Measurements from ENCODE around the gene BEAN1.
"Not testable (repeated sequence)": the region's sequence is repeated elsewhere in the genome, so short reads cannot be mapped to it uniquely, and the experiment has no call there.

The BEAN1 gene

DNA sequence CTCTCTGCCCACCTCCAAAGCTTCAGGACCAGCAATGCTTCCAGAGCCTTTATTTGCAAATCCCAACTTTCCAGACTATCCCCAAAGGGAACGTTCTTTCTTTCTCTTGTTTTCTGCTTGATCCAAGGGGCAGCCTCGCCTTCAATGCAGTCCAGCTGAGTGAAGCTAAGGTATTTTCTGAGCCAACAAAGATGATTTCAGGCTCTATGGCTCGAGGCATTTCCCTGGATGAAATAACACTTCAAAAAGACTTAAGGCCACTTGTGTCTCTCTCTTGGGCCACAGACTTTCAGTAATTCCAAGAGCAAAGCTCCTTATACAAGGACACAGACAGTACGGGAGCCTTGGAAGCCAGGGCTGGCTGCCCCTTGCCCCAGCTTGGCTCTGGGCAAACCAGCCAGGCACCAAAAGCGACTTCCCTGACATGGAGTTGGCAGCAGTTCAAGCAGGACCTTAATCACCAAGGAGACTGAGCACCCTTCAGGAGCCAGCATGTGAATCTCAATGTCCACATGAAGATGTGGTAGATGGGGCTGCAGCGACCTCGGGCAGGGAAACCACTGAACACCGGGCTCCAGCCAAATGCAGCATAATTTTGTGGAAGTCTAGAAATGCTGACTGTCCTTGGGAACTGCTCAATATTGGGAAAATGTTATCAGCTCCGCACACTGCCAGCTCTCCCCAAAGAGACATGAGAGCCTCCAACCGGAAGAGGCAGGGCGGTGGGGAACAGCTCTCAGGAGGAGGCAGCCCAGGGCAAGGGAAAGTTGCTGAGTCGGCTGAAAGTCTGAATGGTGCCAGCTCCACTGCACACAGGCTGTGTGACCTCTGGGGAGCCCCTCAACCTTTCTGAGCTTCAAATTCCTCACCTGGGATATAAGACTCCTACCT, 83.9 kb downstream of the BEAN1 start:
- Histone ChIP-seq H3K4me3 (ENCODE audit: low read depth in 1 of 2, low read length in 1 of 2) (no peak overlapping the region), H3K4me1 (ENCODE audit: control insufficient read depth in 1 of 2, insufficient read depth in 1 of 2, low read depth in 1 of 2, low read length in 1 of 2) (peaks cover 35 to 47% of the 10 kb centered on the region in 2 experiments), H3K36me3 (peaks cover 15% of the 10 kb centered on the region), H3K9me3 (no peaks in the 10 kb centered on the region), H3K27ac (no peak overlapping the region), H3K27me3 (no peaks in the 10 kb centered on the region)
- TF ChIP-seq, protein P1, sequence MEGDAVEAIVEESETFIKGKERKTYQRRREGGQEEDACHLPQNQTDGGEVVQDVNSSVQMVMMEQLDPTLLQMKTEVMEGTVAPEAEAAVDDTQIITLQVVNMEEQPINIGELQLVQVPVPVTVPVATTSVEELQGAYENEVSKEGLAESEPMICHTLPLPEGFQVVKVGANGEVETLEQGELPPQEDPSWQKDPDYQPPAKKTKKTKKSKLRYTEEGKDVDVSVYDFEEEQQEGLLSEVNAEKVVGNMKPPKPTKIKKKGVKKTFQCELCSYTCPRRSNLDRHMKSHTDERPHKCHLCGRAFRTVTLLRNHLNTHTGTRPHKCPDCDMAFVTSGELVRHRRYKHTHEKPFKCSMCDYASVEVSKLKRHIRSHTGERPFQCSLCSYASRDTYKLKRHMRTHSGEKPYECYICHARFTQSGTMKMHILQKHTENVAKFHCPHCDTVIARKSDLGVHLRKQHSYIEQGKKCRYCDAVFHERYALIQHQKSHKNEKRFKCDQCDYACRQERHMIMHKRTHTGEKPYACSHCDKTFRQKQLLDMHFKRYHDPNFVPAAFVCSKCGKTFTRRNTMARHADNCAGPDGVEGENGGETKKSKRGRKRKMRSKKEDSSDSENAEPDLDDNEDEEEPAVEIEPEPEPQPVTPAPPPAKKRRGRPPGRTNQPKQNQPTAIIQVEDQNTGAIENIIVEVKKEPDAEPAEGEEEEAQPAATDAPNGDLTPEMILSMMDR (IDR thresholded peaks at IDR 0.05) = no peak

DNA sequence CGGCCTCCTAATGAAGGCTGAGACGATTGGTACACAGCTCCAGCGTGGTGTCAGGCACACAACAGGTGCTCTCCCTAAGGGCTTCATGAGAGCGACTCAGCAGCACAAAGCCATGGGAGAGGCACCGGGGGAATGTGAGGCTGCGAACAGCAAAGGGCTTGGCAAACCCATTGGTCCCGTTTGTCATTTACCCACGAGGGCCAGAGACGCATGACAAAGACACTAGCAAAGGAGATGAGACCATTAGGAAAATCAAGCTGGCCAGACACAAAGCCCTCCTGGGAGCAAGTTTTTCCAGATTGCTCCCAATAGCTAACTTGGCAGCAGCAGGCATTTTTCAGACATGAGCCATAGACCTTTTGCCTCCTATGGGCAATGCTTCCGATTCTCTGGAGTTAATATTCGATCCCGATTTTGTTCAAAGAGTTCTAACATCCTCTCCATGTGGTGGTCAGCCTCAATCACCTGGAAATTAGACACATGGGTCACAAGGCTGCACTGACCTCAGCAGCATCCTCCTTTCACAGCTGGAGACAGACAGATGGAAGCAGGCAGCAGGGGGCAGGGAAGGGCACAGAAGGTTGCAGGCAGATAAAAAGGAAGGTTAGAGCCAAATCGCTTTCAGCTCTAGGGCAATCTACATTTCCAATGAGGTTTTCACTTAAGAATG, 84.6 kb downstream of the BEAN1 start:
- H3K36me3 ChIP-seq = peaks cover 15% of the 10 kb centered on the region
- H3K9me3 ChIP-seq = no peaks in the 10 kb centered on the region
- no peak overlapping the region for H3K4me3 ChIP-seq (ENCODE audit: low read depth in 1 of 2, low read length in 1 of 2)
- no peaks in the 10 kb centered on the region for H3K27me3 ChIP-seq
- TF ChIP-seq, protein P1 (IDR thresholded peaks at IDR 0.05) = no peak
- peaks cover 43 to 54% of the 10 kb centered on the region in 2 experiments for H3K4me1 ChIP-seq (ENCODE audit: control insufficient read depth in 1 of 2, insufficient read depth in 1 of 2, low read depth in 1 of 2, low read length in 1 of 2)
- H3K27ac ChIP-seq = peak overlapping the region; percentile 58

DNA sequence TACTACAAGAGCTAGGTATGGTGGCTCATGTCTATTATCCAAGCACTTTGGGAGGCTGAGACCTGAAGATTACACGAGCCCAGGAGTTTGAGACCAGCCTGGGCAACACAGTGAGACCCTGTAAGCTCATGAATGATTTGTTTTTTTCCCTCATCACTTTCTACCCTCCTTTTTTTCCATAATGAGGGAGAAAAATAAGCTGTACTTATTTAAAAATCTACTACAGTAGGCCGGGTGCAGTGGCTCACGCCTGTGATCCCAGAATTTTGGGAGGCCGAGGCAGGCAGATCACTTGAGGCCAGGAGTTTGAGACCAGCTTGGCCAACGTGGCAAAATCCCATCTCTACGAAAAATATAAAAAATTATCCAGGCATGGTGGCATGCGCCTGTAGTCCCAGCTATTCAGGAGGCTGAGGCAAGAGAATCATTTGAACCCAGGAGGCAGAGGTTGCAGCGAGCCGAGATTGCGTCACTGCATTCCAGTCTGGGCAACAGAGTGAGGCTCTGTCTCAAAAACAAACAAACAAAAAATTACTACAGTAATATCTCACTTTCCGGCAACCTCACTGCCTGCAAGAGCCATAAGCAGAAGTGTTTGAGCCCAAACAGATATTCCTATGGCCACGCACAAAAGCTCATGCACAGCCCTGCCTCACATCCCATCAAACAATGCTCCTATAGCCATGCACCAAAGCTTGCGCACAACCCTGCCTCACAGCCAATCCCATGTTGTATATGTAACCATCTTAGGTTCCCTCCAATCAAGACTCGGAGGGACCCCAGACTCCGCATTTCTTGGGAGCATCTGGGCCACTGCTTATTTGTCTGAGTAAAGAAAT, 85.4 kb downstream of the BEAN1 start:
- Histone ChIP-seq H3K4me3 (ENCODE audit: low read depth in 1 of 2, low read length in 1 of 2) (no peak overlapping the region), H3K27ac (peak overlapping the region; percentile 58), H3K4me1 (ENCODE audit: control insufficient read depth in 1 of 2, insufficient read depth in 1 of 2, low read depth in 1 of 2, low read length in 1 of 2) (peaks cover 50 to 60% of the 10 kb centered on the region in 2 experiments), H3K9me3 (no peaks in the 10 kb centered on the region), H3K27me3 (no peaks in the 10 kb centered on the region), H3K36me3 (peaks cover 15% of the 10 kb centered on the region)
- TF ChIP-seq, protein P1 (IDR thresholded peaks at IDR 0.05) = no peak

DNA sequence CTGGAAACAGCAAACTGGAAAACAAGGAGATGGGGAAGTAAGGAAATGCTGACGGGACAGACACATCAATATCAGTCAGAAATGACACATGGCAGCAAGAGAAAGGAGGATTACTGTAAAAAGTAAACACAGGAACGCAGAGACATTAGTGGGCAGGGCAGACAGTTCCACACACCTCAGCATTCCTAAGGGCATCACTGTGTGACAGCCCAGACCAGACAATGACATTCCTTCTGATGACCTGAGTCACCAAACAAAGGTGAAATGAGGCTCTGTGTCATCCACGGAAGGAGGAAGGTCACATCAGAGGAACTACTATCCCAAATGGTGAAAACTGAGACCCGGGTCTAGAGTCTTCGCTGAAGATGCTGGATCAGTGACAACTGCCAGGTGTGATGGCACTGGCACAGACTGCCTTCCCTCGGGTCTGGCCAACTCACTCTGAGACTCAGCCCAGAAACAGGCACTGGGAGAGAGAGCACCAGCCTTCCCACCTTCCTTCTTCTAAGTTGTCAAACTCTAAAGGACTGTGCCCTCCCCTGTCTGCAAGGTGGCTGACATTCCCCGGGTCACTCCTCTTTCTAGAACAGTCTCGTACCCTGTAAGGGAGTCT, 86.1 kb downstream of the BEAN1 start:
- peak overlapping the region; percentile 58 for H3K27ac ChIP-seq
- H3K9me3 ChIP-seq = no peaks in the 10 kb centered on the region
- H3K36me3 ChIP-seq = peaks cover 14% of the 10 kb centered on the region
- TF ChIP-seq, protein P1 (IDR thresholded peaks at IDR 0.05) = no peak
- H3K27me3 ChIP-seq = no peaks in the 10 kb centered on the region
- H3K4me3 ChIP-seq (ENCODE audit: low read depth in 1 of 2, low read length in 1 of 2) = no peak overlapping the region
- peaks cover 57 to 68% of the 10 kb centered on the region in 2 experiments for H3K4me1 ChIP-seq (ENCODE audit: control insufficient read depth in 1 of 2, insufficient read depth in 1 of 2, low read depth in 1 of 2, low read length in 1 of 2)

DNA sequence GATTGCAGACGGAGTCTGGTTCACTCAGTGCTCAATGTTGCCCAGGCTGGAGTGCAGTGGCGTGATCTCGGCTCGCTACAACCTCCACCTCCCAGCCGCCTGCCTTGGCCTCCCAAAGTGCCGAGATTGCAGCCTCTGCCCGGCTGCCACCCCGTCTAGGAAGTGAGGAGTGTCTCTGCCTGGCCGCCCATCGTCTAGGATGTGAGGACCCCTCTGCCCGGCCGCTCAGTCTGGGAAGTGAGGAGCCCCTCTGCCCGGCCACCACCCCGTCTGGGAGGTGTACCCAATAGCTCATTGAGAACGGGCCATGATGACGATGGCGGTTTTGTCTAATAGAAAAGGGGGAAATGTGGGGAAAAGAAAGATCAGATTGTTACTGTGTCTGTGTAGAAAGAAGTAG, 87.3 kb downstream of the BEAN1 start:
- peaks cover 69 to 79% of the 10 kb centered on the region in 2 experiments for H3K4me1 ChIP-seq (ENCODE audit: control insufficient read depth in 1 of 2, insufficient read depth in 1 of 2, low read depth in 1 of 2, low read length in 1 of 2)
- not testable (repeated sequence) for H3K36me3 ChIP-seq

DNA sequence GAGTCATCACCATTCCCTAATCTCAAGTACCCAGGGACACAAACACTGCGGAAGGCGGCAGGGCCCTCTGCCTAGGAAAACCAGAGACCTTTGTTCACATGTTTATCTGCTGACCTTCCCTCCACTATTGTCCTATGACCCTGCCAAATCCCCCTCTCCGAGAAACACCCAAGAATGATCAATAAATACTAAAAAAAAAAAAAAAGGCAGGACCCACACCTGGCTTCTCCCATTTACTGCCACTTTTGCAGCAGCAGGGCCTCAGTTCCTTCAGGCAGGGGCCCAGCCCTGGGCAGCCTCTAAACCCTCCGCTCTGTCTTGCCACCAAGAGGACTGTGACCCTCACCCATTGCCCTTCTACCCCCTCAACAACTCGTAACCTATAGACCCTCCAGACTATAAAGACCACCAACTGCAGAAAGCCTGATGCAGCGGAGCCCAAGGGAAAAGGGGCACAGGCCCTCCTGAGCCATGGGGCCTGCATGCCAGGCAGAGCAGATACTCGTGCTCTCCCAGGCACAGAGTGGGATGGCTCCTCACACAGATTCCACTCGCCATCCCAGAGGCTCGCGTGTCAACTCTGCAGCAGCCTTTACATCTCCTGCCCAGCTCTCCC, 88.0 kb downstream of the BEAN1 start:
- Histone ChIP-seq H3K4me3 (ENCODE audit: low read depth in 1 of 2, low read length in 1 of 2) (peak overlapping the region; percentile 68 to 76), H3K27ac (peak overlapping the region; percentile 98), H3K4me1 (ENCODE audit: control insufficient read depth in 1 of 2, insufficient read depth in 1 of 2, low read depth in 1 of 2, low read length in 1 of 2) (peaks cover 76 to 86% of the 10 kb centered on the region in 2 experiments)
- not testable (repeated sequence) for H3K9me3 ChIP-seq, H3K36me3 ChIP-seq, H3K27me3 ChIP-seq

More for the DNA sequence above, 87.3 kb downstream of the BEAN1 start:
- not testable (repeated sequence) for H3K4me3 ChIP-seq (ENCODE audit: low read depth in 1 of 2, low read length in 1 of 2); H3K9me3 ChIP-seq; H3K27me3 ChIP-seq
- peak overlapping the region; percentile 98 for H3K27ac ChIP-seq

All from neutrophil (primary cell).